Measurements from ENCODE around the gene RCAN3.

Gene RCAN3

DNA sequence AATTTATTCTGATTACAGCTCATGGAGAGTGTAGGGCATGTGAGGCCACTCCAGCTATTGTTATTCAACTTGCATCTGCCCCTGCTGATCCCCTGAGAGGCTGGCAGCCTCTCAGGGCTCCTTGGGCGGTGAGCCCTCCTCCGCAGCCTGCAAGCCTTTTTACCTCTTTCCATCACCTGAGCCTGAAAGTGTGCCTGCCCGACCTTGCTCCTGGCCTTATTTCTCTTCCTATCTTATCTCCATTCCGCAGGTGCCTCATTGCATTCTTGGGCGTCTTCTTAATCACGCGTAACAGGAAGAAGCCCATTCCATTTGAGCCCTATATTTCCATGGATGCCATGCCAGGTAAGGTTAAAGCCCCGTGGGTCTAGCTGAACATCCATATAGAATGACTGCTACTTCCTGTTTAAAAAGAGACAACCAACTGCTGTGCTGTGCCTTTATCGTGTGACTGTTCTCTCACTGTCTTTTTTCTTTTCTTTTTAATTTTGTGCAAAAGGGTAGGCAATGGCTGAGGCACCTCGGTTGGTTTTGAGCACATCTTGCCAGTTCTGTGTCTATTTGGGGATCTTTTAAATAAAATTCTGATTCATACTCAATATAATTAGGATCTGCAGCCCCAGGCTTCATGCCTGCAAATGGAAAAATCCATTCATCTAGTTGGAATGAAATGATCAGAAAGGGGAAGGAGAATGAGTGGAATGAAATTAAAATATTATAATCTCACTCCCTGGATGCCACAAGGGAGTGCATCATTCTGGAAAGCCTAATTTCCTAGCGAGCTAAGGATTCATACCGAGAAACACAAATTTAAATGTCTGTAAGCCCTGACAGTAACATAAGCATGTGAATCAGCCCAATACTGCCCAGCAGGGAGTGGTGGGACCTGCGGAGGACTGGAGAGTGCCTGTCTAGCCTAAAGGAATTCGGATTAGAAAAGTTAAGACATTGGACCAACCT is 38.6 kb upstream of the RCAN3 start:
- TF ChIP-seq CTCF (IDR thresholded peaks at IDR 0.05; ENCODE audit: extremely low read depth, insufficient read depth, missing control alignments) = no peak
- no peak for DNase-seq (ENCODE audit: low spot score)
- in situ Hi-C loops (cut with MboI; ENCODE audit: low pct_unique_long_range_greater_than_20kb, low sequenced_read_pairs, unreplicated experiment) = no loop called here

GRCh38 chr1:24465099-24465498 is 37.5 kb upstream of the RCAN3 start:
- TF ChIP-seq CTCF (IDR thresholded peaks at IDR 0.05; ENCODE audit: extremely low read depth, insufficient read depth, missing control alignments) = no peak
- DNase-seq (ENCODE audit: low spot score) = no peak
- in situ Hi-C loops (cut with MboI; ENCODE audit: low pct_unique_long_range_greater_than_20kb, low sequenced_read_pairs, unreplicated experiment) = no loop called here

GRCh38 chr1:24465638-24466037 is 37.0 kb upstream of the RCAN3 start:
- no peak for TF ChIP-seq CTCF (IDR thresholded peaks at IDR 0.05; ENCODE audit: extremely low read depth, insufficient read depth, missing control alignments)
- no peak for DNase-seq (ENCODE audit: low spot score)
- in situ Hi-C loops (cut with MboI; ENCODE audit: low pct_unique_long_range_greater_than_20kb, low sequenced_read_pairs, unreplicated experiment) = no loop called here

DNA sequence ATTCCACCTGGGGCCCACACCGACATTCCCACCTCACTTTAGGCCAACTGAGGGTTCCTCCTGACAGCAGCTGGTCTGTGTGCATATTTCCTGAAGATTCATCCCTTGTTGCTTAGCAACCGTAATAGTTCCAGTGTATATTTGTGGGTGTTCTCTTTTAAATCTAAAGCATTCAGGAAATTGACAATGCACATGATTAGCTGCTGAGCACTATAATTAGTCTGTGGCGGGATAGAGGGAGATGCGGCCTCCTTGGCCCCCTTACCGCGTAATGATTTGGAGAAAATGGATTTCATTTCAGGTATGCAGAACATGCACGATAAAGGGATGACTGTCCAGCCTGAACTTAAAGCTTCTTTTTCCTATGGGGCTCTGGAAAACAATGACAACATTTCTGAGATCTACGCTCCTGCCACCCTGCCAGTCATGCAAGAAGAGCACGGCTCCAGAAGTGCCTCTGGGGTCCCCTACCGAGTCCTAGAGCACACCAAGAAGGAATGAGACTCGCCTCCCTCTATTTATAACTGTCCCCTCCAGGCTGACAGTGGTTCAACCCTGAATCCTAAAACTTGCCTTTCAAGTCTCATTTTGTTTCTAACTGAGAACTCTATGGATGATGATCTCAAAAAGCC is 33.8 kb upstream of the RCAN3 start:
- DNase-seq (ENCODE audit: low spot score) = no peak
- in situ Hi-C loops (cut with MboI; ENCODE audit: low pct_unique_long_range_greater_than_20kb, low sequenced_read_pairs, unreplicated experiment) = no loop called here
- no peak for TF ChIP-seq CTCF (IDR thresholded peaks at IDR 0.05; ENCODE audit: extremely low read depth, insufficient read depth, missing control alignments)

GRCh38 chr1:24470592-24470991 is 32.0 kb upstream of the RCAN3 start:
- in situ Hi-C loops (cut with MboI; ENCODE audit: low pct_unique_long_range_greater_than_20kb, low sequenced_read_pairs, unreplicated experiment) = no loop called here
- DNase-seq (ENCODE audit: low spot score) = no peak
- TF ChIP-seq CTCF (IDR thresholded peaks at IDR 0.05; ENCODE audit: extremely low read depth, insufficient read depth, missing control alignments) = no peak

- TF ChIP-seq CTCF (IDR thresholded peaks at IDR 0.05; ENCODE audit: extremely low read depth, insufficient read depth, missing control alignments) = no peak
- no peak for DNase-seq (ENCODE audit: low spot score)
- in situ Hi-C loops (cut with MboI; ENCODE audit: low pct_unique_long_range_greater_than_20kb, low sequenced_read_pairs, unreplicated experiment) = no loop called here
Observed at GRCh38 chr1:24472527-24473251, 29.9 kb upstream of the RCAN3 start.
